Endothelial cell of umbilical vein (primary cell): ENCODE measurements around the gene RORC. TPM values are rescaled to one million over a fixed set of nuclear protein-coding genes. Genes with fewer than 3 reads are reported as not detected.

Experiments
- BruUV-seq: library from RNA; stranded (reverse); fragments of 400-500 nt; replicated peaks from 2 replicates; lab custom pipeline; 2021; lab: Mats Ljungman, UMichigan
- CTCF ChIA-PET: fragments of 300-600, 350-600 bp; sonication (Branson Sonifier 250); formaldehyde crosslinking; loops from one replicate; lab custom pipeline; 2021; ENCODE audit warnings: antibody characterized with exemption, inconsistent platforms; lab: Charles Lee
- POLR2A ChIA-PET: fragments of 300-600, 350-600 bp; sonication (Branson Sonifier 250); formaldehyde crosslinking; loops from one replicate; lab custom pipeline; 2021; ENCODE audit warnings: antibody characterized with exemption, inconsistent platforms; lab: Charles Lee
- DNase-seq: peaks from one replicate; pipeline ENCODE4 v3.0.0-alpha.2; 2011; ENCODE audit warnings: low read depth, low spot score
- FAIRE-seq: peaks from 2 replicates; lab custom pipeline; 2011; peaks lifted over from hg19 to GRCh38; lab: Jason Lieb, UNC
- H2AFZ ChIP-seq: 2 replicates; pipeline ENCODE4 v1.6.0; 2012; ENCODE audit warnings: low read depth, low read length, control low read depth, inconsistent platforms
- H3K27ac ChIP-seq: 2 replicates; pipeline ENCODE4 v1.5.1; 2011; ENCODE audit warnings: low read depth, mild to moderate bottlenecking, control low read depth, low read length, moderate library complexity; ENCODE audit not compliant: insufficient read depth
- H3K27me3 ChIP-seq, 2 experiments: 2 replicates each; pipeline versions ENCODE4 v1.6.0 to v1.6.1; 2011; ENCODE audit warnings: low read length in 2 of 2, mixed read lengths in 1 of 2; ENCODE audit not compliant: control insufficient read depth in 2 of 2, insufficient read depth in 2 of 2
- H3K36me3 ChIP-seq, 2 experiments: 2 replicates in 1 of 2; 3 replicates in 1 of 2; pipeline ENCODE4 v1.5.1; 2011; ENCODE audit warnings: low read length in 2 of 2, mild to moderate bottlenecking in 1 of 2, moderate library complexity in 1 of 2; ENCODE audit not compliant: control insufficient read depth in 2 of 2, insufficient read depth in 2 of 2; ENCODE audit errors: extremely low read depth in 1 of 2
- H3K4me1 ChIP-seq: 3 replicates; pipeline ENCODE4 v1.5.1; 2011; ENCODE audit warnings: mild to moderate bottlenecking, low read length; ENCODE audit not compliant: control insufficient read depth, insufficient read depth; ENCODE audit errors: extremely low read depth
- H3K4me2 ChIP-seq: 2 replicates; pipeline ENCODE4 v1.6.1; 2011; ENCODE audit warnings: low read length, control low read depth, mixed read lengths; ENCODE audit not compliant: insufficient read depth
- H3K4me3 ChIP-seq, 3 experiments: fragments of 200-600 bp in 1 of 3; sonication (generic), shearing (Covaris generic) in 1 of 3; replicated peaks in 1 of 3; 2 replicates each; pipeline ENCODE4 v1.5.1; 2011 to 2016; ENCODE audit warnings: control low read depth in 3 of 3, low read length in 3 of 3, mild to moderate bottlenecking in 2 of 3, inconsistent platforms in 1 of 3, low read depth in 1 of 3, moderate library complexity in 1 of 3; ENCODE audit not compliant: insufficient read depth in 1 of 3
- H3K79me2 ChIP-seq: 2 replicates; pipeline ENCODE4 v1.6.0; 2012; ENCODE audit warnings: low read length, inconsistent platforms; ENCODE audit not compliant: control insufficient read depth, insufficient read depth
- H3K9ac ChIP-seq: replicated peaks from 2 replicates; pipeline ENCODE3; 2011; ENCODE audit warnings: low read length, control low read depth; ENCODE audit not compliant: insufficient read depth; ENCODE audit errors: extremely low read depth
- H3K9me1 ChIP-seq: replicated peaks from 3 replicates; pipeline ENCODE4 v1.6.0; 2011; ENCODE audit warnings: mild to moderate bottlenecking, low read length; ENCODE audit not compliant: control insufficient read depth, insufficient read depth; ENCODE audit errors: extremely low read depth
- H3K9me3 ChIP-seq: replicated peaks from 2 replicates; pipeline ENCODE4 v1.5.1; 2012; ENCODE audit warnings: low read length, inconsistent platforms; ENCODE audit not compliant: control insufficient read depth, insufficient read depth
- H4K20me1 ChIP-seq: replicated peaks from 2 replicates; pipeline ENCODE3; 2011; ENCODE audit warnings: mild to moderate bottlenecking, low read length; ENCODE audit not compliant: control insufficient read depth, insufficient read depth; ENCODE audit errors: extremely low read depth
- CTCF ChIP-seq, 2 donors: IDR thresholded peaks; 1 replicate in 1 of 2; 2 replicates in 1 of 2; pipeline ENCODE4 v1.5.1; 2011; ENCODE audit warnings: low read length in 2 of 2, mild to moderate bottlenecking in 2 of 2, moderate library complexity in 2 of 2, control low read depth in 1 of 2, inconsistent platforms in 1 of 2, low read depth in 1 of 2; ENCODE audit not compliant: insufficient read depth in 1 of 2; ENCODE audit errors: extremely low read depth in 1 of 2
- EZH2 ChIP-seq: IDR thresholded peaks from 2 replicates; pipeline ENCODE4 v1.6.1; 2012; ENCODE audit warnings: borderline replicate concordance, low read depth, mild to moderate bottlenecking, moderate library complexity, low read length, inconsistent platforms; ENCODE audit not compliant: severe bottlenecking
- FOS ChIP-seq: IDR thresholded peaks from 2 replicates; pipeline ENCODE4 v1.6.1; 2011; ENCODE audit warnings: mild to moderate bottlenecking, low read length, moderate library complexity, borderline replicate concordance; ENCODE audit not compliant: insufficient read depth
- GATA2 ChIP-seq: IDR thresholded peaks from 2 replicates; pipeline ENCODE4 v1.7.0; 2011; ENCODE audit warnings: low read depth, mild to moderate bottlenecking, moderate library complexity, mixed read lengths, low read length; ENCODE audit not compliant: insufficient read length, insufficient read depth
- JUN ChIP-seq: IDR thresholded peaks from 2 replicates; pipeline ENCODE4 v1.6.1; 2011; ENCODE audit warnings: borderline replicate concordance, low read depth; ENCODE audit not compliant: insufficient read length, insufficient read depth
- MYC ChIP-seq: IDR thresholded peaks from one replicate; pipeline ENCODE4 v1.6.1; 2011; ENCODE audit warnings: mild to moderate bottlenecking, low read depth, low read length
- POLR2A ChIP-seq: IDR thresholded peaks from 2 replicates; pipeline ENCODE4 v1.6.1; 2012; ENCODE audit warnings: low read depth, mild to moderate bottlenecking, control low read depth, low read length
- POLR2AphosphoS5 ChIP-seq: IDR thresholded peaks from 2 replicates; pipeline ENCODE4 v1.6.1; 2012; ENCODE audit warnings: low read depth, mild to moderate bottlenecking, control low read depth, low read length, moderate library complexity; ENCODE audit not compliant: insufficient read depth
- dilution Hi-C: fragments of 300-500 bp; cut with MboI; formaldehyde crosslinking; loops from one replicate; pipeline ENCODE4 v1.15.0; 2019; ENCODE audit warnings: low sequenced_read_pairs; ENCODE audit not compliant: extremely low pct_ligation_motif_present
- intact Hi-C: fragments of 100-400 bp; cut with micrococcal nuclease; formaldehyde crosslinking; loops from one replicate; pipeline ENCODE4 v1.10.0; 2022
- polyA plus RNA-seq, 4 experiments: library from polyadenylated mRNA; depleted of rRNA in 3 of 4; stranded (reverse) in 3 of 4; unstranded in 1 of 4; fragments of >200 nt; gene quantifications; 2 replicates each; pipeline versions ENCODE4 v1.2.1 to v1.2.3, GENCODE V29; 2011 to 2012; ENCODE audit warnings: missing spikeins in 1 of 4
- total RNA-seq: library from RNA; stranded (reverse); gene quantifications from 2 replicates; pipeline ENCODE4 v1.2.3, GENCODE V29; 2021
- TF ChIP-seq, protein P1 (sequence below): IDR thresholded peaks from 2 replicates; pipeline ENCODE4 v1.6.1; 2011; ENCODE audit not compliant: insufficient read depth, insufficient read length

The RORC gene
- total and polyA plus RNA-seq, 2 donors (not counting 3 experiments of a cell fraction or from before 2014, with no cell fraction given): not detected

GRCh38 chr1:151803915-151804314, 27.7 kb downstream of the RORC start:
- DNase-seq (no peak), FAIRE-seq (no peak)
- Histone ChIP-seq H3K4me2 (no peak overlapping the region), H3K4me1 (no peaks in the 10 kb centered on the region), H2AFZ (no peak overlapping the region), H3K9ac (no peak overlapping the region), H3K79me2 (no peaks in the 10 kb centered on the region), H3K9me3 (no peaks in the 10 kb centered on the region), H3K36me3 (no peaks in the 10 kb centered on the region), H3K4me3 (no peak overlapping the region), H4K20me1 (no peaks in the 10 kb centered on the region), H3K27ac (no peak overlapping the region), H3K9me1 (no peaks in the 10 kb centered on the region), H3K27me3 (peaks cover 16 to 20% of the 10 kb centered on the region in 2 experiments)
- ChIA-PET CTCF (interaction anchor here (1.5 to 2.6 kb wide), 3 partner anchors 13 to 22 kb away, joined by 3 to 7 read pairs (median 3); no protein-coding TSS in a partner anchor), POLR2A (no interaction called here)
- intact Hi-C loops: no loop called here
- no TSS peak for BruUV-seq
- TF ChIP-seq EZH2 (no peak), CTCF (IDR thresholded peaks at IDR 0.05; ENCODE audit: extremely low read depth in 1 of 2, insufficient read depth in 1 of 2, low read depth in 1 of 2, low read length in 2 of 2) (no peak), MYC (no peak), POLR2AphosphoS5 (no peak), JUN (no peak), GATA2 (no peak), POLR2A (no peak), FOS (no peak)
- TF ChIP-seq, protein P1, sequence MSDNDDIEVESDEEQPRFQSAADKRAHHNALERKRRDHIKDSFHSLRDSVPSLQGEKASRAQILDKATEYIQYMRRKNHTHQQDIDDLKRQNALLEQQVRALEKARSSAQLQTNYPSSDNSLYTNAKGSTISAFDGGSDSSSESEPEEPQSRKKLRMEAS: no peak
- dilution Hi-C loops: no loop called here
